PC-3 (cell line): ENCODE data around the gene MYO5B.
"Not testable (repeated sequence)": the region's sequence is repeated elsewhere in the genome, so short reads cannot be mapped to it uniquely, and the experiment has no call there.

Experiments used
- CTCF ChIP-seq: fragments of 300-600 bp; sonication (generic); conservative IDR thresholded peaks from 2 replicates; pipeline ENCODE4 v1.5.1; 2017; ENCODE audit warnings: antibody characterized with exemption, low read depth, mild to moderate bottlenecking, low read length
- EZH2 ChIP-seq: fragments of 300-600 bp; sonication (generic); IDR thresholded peaks from one replicate; pipeline ENCODE4 v1.6.1; 2017; ENCODE audit warnings: antibody characterized with exemption, mild to moderate bottlenecking, low read length; ENCODE audit not compliant: unreplicated experiment
- EZH2phosphoT487 ChIP-seq: fragments of 300-600 bp; sonication (generic); IDR thresholded peaks from 2 replicates; pipeline ENCODE4 v1.6.1; 2018; ENCODE audit warnings: mild to moderate bottlenecking, antibody characterized with exemption, low read length, borderline replicate concordance

DNA sequence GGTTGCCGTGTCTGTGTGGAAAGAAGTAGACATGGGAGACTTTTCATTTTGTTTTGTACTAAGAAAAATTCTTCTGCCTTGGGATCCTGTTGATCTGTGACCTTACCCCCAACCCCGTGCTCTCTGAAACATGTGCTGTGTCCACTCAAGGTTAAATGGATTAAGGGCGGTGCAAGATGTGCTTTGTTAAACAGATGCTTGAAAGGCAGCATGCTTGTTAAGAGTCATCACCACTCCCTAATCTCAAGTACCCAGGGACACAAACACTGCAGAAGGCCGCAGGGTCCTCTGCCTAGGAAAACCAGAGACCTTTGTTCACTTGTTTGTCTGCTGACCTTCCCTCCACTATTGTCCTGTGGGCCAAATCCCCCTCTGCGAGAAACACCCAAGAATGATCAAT, 394.5 kb downstream of the MYO5B start:
- TF ChIP-seq CTCF, EZH2phosphoT487, EZH2: not testable (repeated sequence)
